Calu3 (cell line): ENCODE data around the gene FZD10. TPM values are rescaled to one million over a fixed set of nuclear protein-coding genes. Genes with fewer than 3 reads are reported as not detected.

Experiments
- BruUV-seq: library from RNA; stranded (reverse); fragments of 400-500 nt; replicated peaks from 2 replicates; lab custom pipeline; 2021; lab: Mats Ljungman, UMichigan
- CTCF ChIA-PET: fragments of 300-600 bp; sonication (Branson Sonifier 250); formaldehyde crosslinking; loops from one replicate; lab custom pipeline; 2022; ENCODE audit warnings: antibody characterized with exemption; lab: Charles Lee
- DNase-seq: peaks from one replicate; pipeline ENCODE4 v3.0.0; 2022
- H3K27ac Mint-ChIP-seq: one replicate; pipeline ENCODE4 v1.8.0; 2022; ENCODE audit warnings: mixed read lengths; ENCODE audit not compliant: unreplicated experiment
- H3K27me3 Mint-ChIP-seq: one replicate; pipeline ENCODE4 v1.8.0; 2022; ENCODE audit warnings: mixed read lengths; ENCODE audit not compliant: unreplicated experiment
- H3K36me3 Mint-ChIP-seq: one replicate; pipeline ENCODE4 v1.8.0; 2022; ENCODE audit warnings: mild to moderate bottlenecking, moderate library complexity, mixed read lengths; ENCODE audit not compliant: insufficient read depth, unreplicated experiment
- H3K4me1 Mint-ChIP-seq: one replicate; pipeline ENCODE4 v1.8.0; 2022; ENCODE audit warnings: mild to moderate bottlenecking, low read depth, mixed read lengths; ENCODE audit not compliant: unreplicated experiment
- H3K4me3 Mint-ChIP-seq: one replicate; pipeline ENCODE4 v1.8.0; 2022; ENCODE audit warnings: mild to moderate bottlenecking, low read depth, moderate library complexity, mixed read lengths; ENCODE audit not compliant: unreplicated experiment
- H3K9me3 Mint-ChIP-seq: one replicate; pipeline ENCODE4 v1.8.0; 2022; ENCODE audit warnings: low read depth, mixed read lengths; ENCODE audit not compliant: unreplicated experiment
- intact Hi-C: fragments of 100-400 bp; cut with micrococcal nuclease; formaldehyde crosslinking; loops from one replicate; pipeline ENCODE4 v1.10.0; 2022; ENCODE audit not compliant: unreplicated experiment
- total RNA-seq: library from RNA; stranded (reverse); gene quantifications from 2 replicates; pipeline ENCODE4 v1.2.3, GENCODE V29; 2022
- TF ChIP-seq, protein P1 (sequence below): fragments of 200-600 bp; IDR thresholded peaks from one replicate; pipeline ENCODE4 v1.8.0; 2022; ENCODE audit warnings: antibody characterized with exemption; ENCODE audit not compliant: unreplicated experiment

Gene FZD10
- total RNA-seq, 1 experiment from 2014 or later, result not detected

DNA sequence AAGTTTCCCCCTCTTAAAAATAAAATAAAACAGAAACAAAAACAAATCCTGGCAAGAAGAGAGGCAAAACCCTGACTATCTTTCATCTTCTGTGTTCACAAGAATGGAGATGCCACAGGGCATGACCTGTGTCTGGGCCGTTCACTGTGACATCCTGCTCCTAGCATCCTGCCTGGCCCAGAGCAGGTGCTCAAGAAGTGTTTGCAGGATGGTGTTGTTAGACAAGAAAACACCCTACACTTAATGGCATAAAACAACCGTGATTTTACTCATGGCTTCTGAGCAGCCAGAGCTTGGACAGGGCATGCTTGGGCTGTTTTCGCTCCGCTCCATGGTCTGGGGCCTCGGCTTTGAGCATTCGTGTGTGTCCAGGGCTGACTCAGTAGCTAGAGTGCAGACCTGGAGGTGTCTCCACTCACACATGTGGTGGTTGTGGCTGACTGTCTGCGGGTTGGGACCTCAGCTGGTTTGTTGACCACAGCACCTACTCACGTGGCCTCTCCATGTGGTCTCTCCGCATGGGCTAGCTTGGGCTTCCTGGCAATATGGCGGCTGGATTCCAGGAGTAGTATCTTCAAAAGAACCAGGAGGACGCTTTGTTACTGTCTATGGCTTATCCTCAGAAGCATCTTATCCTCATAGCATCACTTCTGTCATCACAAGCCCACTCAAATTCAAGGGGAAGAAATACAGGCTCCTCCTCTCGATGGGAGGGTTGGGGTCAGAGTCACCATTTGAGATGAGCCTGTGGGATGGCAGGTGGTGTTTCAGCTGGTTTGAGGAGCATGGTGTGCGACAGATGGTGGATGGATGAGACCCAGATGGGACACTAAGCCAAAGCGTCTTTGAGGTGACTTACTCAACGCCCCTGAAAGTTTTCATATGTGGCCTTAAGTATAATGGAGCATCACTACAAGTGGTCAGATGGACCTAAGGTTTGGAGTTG, 33.2 kb upstream of the FZD10 start:
- H3K27ac Mint-ChIP-seq, result no peak overlapping the region
- no peaks in the 10 kb centered on the region for H3K4me1 Mint-ChIP-seq
- CTCF ChIA-PET, result no interaction called here
- H3K27me3 Mint-ChIP-seq, result no peaks in the 10 kb centered on the region
- no TSS peak for BruUV-seq
- intact Hi-C loops, result no loop called here
- TF ChIP-seq, protein P1, sequence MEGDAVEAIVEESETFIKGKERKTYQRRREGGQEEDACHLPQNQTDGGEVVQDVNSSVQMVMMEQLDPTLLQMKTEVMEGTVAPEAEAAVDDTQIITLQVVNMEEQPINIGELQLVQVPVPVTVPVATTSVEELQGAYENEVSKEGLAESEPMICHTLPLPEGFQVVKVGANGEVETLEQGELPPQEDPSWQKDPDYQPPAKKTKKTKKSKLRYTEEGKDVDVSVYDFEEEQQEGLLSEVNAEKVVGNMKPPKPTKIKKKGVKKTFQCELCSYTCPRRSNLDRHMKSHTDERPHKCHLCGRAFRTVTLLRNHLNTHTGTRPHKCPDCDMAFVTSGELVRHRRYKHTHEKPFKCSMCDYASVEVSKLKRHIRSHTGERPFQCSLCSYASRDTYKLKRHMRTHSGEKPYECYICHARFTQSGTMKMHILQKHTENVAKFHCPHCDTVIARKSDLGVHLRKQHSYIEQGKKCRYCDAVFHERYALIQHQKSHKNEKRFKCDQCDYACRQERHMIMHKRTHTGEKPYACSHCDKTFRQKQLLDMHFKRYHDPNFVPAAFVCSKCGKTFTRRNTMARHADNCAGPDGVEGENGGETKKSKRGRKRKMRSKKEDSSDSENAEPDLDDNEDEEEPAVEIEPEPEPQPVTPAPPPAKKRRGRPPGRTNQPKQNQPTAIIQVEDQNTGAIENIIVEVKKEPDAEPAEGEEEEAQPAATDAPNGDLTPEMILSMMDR, result no peak
- DNase-seq, result no peak
- H3K4me3 Mint-ChIP-seq, result no peak overlapping the region
- no peaks in the 10 kb centered on the region for H3K36me3 Mint-ChIP-seq
- peaks cover 10% of the 10 kb centered on the region for H3K9me3 Mint-ChIP-seq

DNA sequence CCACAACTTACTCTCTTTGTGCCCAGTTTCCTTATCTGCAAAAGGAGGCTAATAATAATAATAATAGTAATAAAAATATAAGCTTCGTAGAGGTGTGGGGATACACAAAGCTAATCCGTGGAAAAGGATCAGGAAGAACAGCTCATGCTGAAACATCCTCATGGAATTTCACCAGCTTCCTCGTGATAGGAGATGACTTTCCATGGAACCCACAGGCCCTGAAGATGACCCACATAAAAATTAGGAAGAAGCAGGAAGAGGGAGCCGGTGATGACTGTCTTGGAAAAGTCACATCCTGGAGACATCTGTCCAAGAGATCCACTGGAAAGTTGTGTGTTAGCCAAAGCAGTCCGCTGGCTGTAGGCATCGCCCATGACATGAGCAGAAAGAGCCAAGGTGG, 31.9 kb upstream of the FZD10 start:
- intact Hi-C loops, result no loop called here
- TF ChIP-seq, protein P1, result no peak
- no peak overlapping the region for H3K27ac Mint-ChIP-seq
- CTCF ChIA-PET, result no interaction called here
- BruUV-seq, result no TSS peak
- no peaks in the 10 kb centered on the region for H3K4me1 Mint-ChIP-seq
- no peak overlapping the region for H3K4me3 Mint-ChIP-seq
- H3K27me3 Mint-ChIP-seq, result no peaks in the 10 kb centered on the region
- no peaks in the 10 kb centered on the region for H3K36me3 Mint-ChIP-seq
- H3K9me3 Mint-ChIP-seq, result peaks cover 13% of the 10 kb centered on the region
- DNase-seq, result no peak

DNA sequence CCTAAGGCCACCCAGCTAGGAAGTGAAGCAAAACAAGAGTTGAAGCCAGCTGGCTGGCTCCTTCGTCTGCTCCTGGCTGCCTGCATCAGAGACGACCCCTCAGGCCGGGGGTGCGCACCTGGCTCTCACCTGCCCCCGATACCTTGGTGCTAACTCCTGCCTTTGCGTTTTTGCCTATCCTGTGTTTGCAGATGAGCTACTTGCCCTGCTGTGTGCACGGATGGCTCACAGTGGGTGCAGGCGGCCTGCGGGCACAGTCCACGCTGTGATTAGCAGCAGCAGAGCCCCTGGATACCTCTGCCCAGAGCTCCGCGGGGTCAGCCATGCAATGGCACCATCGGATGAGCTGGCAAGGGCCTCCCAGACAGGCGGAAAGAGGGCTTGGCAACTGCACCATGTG, 31.2 kb upstream of the FZD10 start:
- intact Hi-C loops, result no loop called here
- Mint-ChIP-seq H3K36me3 (no peaks in the 10 kb centered on the region), H3K4me3 (no peak overlapping the region), H3K4me1 (no peaks in the 10 kb centered on the region), H3K9me3 (peaks cover 14% of the 10 kb centered on the region), H3K27ac (no peak overlapping the region), H3K27me3 (no peaks in the 10 kb centered on the region)
- TF ChIP-seq, protein P1, result no peak
- CTCF ChIA-PET, result no interaction called here
- DNase-seq, result no peak
- BruUV-seq, result no TSS peak

DNA sequence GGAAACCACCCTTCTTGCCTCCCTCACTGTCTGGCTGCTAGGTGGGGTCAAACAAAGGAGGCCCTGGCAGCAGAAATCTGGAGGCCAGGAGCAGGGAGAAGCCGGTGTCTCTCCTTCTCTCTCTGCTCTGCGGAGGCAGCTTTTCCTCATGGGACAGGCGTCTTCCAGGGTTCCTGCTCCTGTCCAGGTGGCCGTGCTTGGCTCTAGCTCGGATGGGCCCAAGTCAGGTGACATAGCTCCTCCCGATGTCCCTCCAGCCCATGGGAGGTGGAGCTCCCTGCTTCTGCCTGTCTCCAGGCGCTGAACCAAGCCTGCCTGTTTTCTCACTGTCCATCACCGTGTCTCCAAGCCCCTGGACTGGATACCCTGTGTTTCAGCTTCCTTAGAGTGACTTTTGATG, 30.5 kb upstream of the FZD10 start:
- TF ChIP-seq, protein P1, result no peak
- Mint-ChIP-seq H3K27me3 (no peaks in the 10 kb centered on the region), H3K4me1 (no peaks in the 10 kb centered on the region), H3K27ac (no peak overlapping the region), H3K9me3 (peaks cover 19% of the 10 kb centered on the region), H3K4me3 (no peak overlapping the region), H3K36me3 (no peaks in the 10 kb centered on the region)
- BruUV-seq, result no TSS peak
- CTCF ChIA-PET, result no interaction called here
- no peak for DNase-seq
- intact Hi-C loops, result no loop called here
